Bronchial epithelial cell (primary cell): Measurements from ENCODE around the gene PPP2R3A. TPM values are rescaled to one million over a fixed set of nuclear protein-coding genes. Genes with fewer than 3 reads are reported as not detected.

Source experiments
- DNase-seq: peaks from one replicate; pipeline ENCODE4 v3.0.0-alpha.2; 2010; ENCODE audit warnings: low read depth
- FAIRE-seq: peaks from 2 replicates; lab custom pipeline; 2011; peaks lifted over from hg19 to GRCh38; lab: Jason Lieb, UNC
- H3K27me3 ChIP-seq: 2 replicates; pipeline ENCODE4 v1.5.1; 2011; ENCODE audit warnings: low read length; ENCODE audit not compliant: control insufficient read depth, insufficient read depth
- H3K36me3 ChIP-seq: 2 replicates; pipeline ENCODE4 v1.5.1; 2011; ENCODE audit warnings: low read length; ENCODE audit not compliant: control insufficient read depth, insufficient read depth
- H3K4me3 ChIP-seq: 2 replicates; pipeline ENCODE4 v1.5.1; 2011; ENCODE audit warnings: mild to moderate bottlenecking, low read depth, low read length, control low read depth
- total RNA-seq: library from RNA; depleted of rRNA; stranded (reverse); fragments of >200 nt; gene quantifications from 2 replicates; pipeline ENCODE4 v1.2.1, GENCODE V29; 2014
- TF ChIP-seq, protein P1 (sequence below): IDR thresholded peaks from 2 replicates; pipeline ENCODE4 v1.5.1; 2011; ENCODE audit warnings: mild to moderate bottlenecking, moderate library complexity, low read length, control low read depth, inconsistent platforms; ENCODE audit not compliant: insufficient read depth, severe bottlenecking

The PPP2R3A gene
- total RNA-seq, 1 donor from 2014 or later: 4.2 TPM

DNA sequence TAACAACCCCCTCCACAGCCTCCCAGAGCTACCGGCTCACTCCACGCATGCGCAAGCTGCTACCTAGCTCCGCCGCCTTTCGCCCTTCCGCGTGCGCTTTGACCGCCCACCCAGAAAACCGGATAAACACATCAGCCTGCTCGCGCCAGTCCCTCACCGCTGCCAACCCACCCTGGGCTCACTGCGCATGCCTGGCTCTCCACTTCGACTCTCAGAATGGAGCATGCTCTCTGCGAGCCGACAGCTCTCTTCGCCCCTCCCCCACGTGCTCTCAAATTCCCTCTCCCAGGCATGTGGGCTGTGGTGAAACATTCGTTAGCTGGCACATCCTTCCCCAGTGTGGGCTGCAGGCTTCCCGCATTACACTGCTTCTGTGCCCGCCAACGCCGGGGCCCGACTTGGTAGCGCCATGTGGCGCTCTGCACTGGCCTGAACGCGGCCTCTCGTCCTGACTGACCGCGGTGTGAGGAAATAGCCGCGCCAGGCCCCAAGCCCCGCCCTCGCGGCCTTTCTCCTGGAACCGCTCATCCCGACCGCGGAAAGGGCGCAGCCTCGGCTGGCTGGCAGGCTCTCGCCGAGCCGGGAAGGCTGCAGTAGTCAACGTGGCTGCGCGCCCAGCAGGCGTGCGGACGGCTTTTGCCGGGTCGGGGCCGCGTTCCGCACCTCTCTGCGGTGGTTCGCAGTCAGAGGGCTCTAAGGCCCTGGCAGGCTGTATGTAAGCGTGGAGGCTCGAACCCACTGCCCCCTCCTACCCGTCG lies 231.1 kb downstream of the PPP2R3A start:
- FAIRE-seq (peak; percentile 47), DNase-seq (peak; percentile 99)
- no peaks in the 10 kb centered on the region for H3K27me3 ChIP-seq
- peak overlapping the region; percentile 65 for H3K4me3 ChIP-seq
- no peaks in the 10 kb centered on the region for H3K36me3 ChIP-seq
- TF ChIP-seq, protein P1, sequence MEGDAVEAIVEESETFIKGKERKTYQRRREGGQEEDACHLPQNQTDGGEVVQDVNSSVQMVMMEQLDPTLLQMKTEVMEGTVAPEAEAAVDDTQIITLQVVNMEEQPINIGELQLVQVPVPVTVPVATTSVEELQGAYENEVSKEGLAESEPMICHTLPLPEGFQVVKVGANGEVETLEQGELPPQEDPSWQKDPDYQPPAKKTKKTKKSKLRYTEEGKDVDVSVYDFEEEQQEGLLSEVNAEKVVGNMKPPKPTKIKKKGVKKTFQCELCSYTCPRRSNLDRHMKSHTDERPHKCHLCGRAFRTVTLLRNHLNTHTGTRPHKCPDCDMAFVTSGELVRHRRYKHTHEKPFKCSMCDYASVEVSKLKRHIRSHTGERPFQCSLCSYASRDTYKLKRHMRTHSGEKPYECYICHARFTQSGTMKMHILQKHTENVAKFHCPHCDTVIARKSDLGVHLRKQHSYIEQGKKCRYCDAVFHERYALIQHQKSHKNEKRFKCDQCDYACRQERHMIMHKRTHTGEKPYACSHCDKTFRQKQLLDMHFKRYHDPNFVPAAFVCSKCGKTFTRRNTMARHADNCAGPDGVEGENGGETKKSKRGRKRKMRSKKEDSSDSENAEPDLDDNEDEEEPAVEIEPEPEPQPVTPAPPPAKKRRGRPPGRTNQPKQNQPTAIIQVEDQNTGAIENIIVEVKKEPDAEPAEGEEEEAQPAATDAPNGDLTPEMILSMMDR: no peak

DNA sequence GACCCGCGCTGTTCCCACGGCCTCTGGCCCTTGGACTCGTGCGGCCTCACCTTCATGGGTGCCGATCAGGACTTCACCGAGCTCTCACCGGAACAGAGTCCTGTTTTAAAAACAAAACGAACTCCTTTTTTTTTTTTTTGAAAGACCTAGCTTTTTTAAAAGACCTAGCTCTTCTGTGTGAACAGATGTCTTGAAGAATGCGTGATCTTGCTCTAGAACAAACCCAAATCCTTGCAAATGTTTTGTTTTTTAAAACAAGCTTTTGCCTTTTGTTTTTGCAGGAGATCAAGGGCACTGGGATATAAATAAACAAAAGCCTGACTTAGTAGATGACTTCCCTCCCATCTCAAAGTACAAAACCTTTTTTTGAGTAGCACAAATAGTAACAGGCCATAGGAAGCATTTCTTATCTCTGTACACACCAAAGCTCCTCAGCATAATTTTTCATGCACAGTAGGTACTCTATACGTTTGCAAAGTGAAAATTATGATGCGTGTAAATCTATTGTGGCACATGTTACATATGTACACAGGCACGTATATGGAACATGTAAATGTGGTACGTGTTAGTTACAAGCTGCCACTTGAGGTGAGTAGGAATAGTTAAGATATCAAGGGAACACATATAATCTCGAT lies 231.7 kb downstream of the PPP2R3A start:
- Histone ChIP-seq H3K4me3 (peak overlapping the region; percentile 65), H3K36me3 (no peaks in the 10 kb centered on the region), H3K27me3 (no peaks in the 10 kb centered on the region)
- TF ChIP-seq, protein P1: no peak
- DNase-seq: peak; percentile 18
- FAIRE-seq: no peak

Other genes with a start within 250 kb of the PPP2R3A start
- gene MSL2, start 230.6 kb downstream of the PPP2R3A start, total RNA-seq: 7.4 and 8.1 TPM in 2 replicates